Measurements from ENCODE around the gene DCAKD.
A peak's percentile ranks its signal among the peaks of the same experiment; 100 is the strongest.

DCAKD gene, protein sequence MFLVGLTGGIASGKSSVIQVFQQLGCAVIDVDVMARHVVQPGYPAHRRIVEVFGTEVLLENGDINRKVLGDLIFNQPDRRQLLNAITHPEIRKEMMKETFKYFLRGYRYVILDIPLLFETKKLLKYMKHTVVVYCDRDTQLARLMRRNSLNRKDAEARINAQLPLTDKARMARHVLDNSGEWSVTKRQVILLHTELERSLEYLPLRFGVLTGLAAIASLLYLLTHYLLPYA

DNA sequence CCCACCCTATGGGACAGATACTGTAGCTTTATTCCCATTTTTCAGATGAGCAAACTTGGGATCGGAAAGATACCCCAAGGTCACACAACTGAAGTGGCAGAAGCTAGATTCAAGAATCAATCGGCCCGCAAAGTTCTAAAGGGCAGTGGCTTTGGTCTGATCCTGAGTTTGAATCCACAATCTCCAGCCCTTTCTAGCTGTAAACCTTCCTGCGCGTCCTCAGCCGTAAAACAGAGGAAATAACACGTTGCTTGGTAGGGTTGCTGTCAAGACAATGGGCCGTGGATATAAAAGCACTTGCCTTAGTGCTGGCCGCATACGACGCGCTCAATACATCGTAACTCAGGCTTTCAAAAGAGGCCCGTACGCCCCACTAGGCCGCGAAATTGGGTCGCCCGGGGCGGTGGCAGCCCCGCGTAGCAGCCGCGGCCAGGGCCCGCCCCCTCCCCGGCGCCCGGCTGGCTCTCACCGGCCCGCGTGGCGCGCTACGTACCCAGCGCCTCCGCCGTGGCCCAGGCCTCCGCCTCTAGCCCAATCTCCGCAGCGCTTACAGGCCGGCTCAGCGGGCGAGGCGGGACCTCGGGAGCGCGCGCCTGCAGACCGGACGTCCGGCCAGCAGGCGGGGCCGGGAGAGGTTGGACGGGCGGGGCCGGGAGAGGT lies at the start of gene DCAKD:
Gene DCAKD, minus strand, starts transcription at position 573 of the 660 bp plus-strand sequence. CDS start 16,747 bp downstream, outside the sequence.
- peak within 1 kb of the TSS; percentile 77 for H3K4me3 ChIP-seq (replicated peaks; ENCODE audit: low read depth, low read length)
- DNase-seq (ENCODE audit: extremely low read depth, low read depth), result no peak
- TF ChIP-seq, protein P1, sequence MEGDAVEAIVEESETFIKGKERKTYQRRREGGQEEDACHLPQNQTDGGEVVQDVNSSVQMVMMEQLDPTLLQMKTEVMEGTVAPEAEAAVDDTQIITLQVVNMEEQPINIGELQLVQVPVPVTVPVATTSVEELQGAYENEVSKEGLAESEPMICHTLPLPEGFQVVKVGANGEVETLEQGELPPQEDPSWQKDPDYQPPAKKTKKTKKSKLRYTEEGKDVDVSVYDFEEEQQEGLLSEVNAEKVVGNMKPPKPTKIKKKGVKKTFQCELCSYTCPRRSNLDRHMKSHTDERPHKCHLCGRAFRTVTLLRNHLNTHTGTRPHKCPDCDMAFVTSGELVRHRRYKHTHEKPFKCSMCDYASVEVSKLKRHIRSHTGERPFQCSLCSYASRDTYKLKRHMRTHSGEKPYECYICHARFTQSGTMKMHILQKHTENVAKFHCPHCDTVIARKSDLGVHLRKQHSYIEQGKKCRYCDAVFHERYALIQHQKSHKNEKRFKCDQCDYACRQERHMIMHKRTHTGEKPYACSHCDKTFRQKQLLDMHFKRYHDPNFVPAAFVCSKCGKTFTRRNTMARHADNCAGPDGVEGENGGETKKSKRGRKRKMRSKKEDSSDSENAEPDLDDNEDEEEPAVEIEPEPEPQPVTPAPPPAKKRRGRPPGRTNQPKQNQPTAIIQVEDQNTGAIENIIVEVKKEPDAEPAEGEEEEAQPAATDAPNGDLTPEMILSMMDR (IDR thresholded peaks at IDR 0.05; ENCODE audit: low read depth, low read length, missing control alignments), result no peak

DNA sequence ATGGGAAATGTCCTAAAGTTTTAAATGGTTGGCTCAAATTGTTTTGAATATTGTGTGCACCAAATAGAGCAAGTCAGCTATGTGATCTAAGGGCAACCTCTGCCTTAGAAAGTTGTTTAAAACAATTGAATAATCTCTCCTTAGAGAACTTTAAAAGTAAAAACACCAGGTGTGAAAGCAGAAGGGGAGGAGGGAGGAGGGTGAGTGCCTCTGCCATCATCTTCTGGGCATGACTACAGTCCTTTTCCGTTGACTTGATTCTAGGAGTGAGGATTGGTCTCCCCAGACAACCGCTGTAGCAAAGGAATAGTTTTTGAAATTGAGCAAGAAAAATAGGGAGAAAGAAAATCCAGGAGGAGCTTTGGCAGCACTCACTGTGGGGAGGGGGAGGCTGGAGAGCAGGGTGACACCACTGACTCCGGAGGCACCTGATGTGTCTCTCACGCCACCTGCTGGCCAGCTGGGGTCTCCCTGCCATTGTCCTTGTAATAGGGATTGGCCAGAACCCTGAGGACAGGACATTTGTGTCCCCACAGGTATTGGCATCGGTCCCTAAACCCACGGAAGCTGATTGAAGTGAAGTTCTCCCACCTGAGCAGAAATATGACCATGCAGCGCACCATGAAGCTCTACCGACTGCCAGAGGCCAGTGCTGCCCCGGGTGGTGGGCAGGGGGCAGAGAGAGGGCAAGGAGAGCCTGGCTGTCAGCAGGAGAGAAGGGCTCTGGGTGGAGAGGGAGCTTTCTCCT lies 47.6 kb upstream of the DCAKD start:
- DNase-seq (ENCODE audit: extremely low read depth, low read depth), result no peak
- H3K4me3 ChIP-seq (replicated peaks; ENCODE audit: low read depth, low read length), result no peak overlapping the region
- TF ChIP-seq, protein P1 (IDR thresholded peaks at IDR 0.05; ENCODE audit: low read depth, low read length, missing control alignments), result peak; percentile 88

DNA sequence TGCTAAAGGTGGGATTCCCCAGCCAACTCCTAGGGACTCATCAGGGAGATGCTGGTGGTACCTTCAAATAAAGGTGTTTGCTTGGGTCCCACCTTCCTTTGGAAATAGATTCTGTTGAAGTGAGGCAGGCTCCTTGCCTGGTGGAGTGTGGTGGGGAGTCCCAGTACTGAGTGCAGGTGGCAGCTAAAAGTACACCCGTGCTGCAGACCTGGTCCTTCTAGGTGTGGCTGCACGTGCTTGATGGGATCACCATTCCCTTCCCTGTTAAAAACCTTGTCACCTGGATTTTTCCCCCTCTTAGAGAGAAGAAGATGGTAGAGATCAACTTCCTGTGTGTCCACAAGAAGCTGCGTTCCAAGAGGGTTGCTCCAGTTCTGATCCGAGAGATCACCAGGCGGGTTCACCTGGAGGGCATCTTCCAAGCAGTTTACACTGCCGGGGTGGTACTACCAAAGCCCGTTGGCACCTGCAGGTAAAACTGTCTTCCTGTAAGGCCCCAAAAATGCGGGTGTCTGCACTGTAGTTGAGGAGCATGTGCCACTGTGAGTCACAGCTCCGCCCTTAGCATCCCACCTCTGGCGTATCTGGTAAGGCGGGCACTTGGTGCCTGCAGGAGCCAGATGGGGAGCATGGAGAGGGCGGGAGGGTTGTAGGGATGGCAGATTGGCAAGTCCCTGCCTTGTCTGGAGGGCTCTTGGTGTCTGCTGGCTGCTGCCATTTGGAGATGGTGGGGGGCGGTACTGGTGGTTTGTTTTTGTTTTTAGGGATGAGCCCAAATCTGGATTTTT lies 46.8 kb upstream of the DCAKD start:
- TF ChIP-seq, protein P1 (IDR thresholded peaks at IDR 0.05; ENCODE audit: low read depth, low read length, missing control alignments), result no peak
- DNase-seq (ENCODE audit: extremely low read depth, low read depth), result no peak
- no peak overlapping the region for H3K4me3 ChIP-seq (replicated peaks; ENCODE audit: low read depth, low read length)

DNA sequence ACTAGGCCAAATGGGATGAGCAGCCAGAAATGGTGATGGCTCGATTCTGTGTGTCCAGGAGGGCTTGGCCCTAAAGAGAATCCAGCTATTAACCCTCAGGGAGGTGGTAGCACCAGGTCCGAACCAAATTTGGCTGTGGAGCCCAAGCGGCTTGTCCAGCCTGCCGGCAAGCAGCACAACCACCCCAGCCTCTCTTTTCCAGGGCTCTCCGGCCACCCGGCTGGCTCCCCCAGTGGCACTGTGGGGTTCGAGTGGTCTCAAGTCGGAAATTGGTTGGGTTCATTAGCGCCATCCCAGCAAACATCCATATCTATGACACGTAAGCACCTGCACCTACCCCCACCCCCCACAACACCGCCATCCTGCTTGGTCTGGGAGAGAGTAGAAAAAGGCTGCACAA lies 45.5 kb upstream of the DCAKD start:
- no peak overlapping the region for H3K4me3 ChIP-seq (replicated peaks; ENCODE audit: low read depth, low read length)
- TF ChIP-seq, protein P1 (IDR thresholded peaks at IDR 0.05; ENCODE audit: low read depth, low read length, missing control alignments), result no peak
- DNase-seq (ENCODE audit: extremely low read depth, low read depth), result no peak

DNA sequence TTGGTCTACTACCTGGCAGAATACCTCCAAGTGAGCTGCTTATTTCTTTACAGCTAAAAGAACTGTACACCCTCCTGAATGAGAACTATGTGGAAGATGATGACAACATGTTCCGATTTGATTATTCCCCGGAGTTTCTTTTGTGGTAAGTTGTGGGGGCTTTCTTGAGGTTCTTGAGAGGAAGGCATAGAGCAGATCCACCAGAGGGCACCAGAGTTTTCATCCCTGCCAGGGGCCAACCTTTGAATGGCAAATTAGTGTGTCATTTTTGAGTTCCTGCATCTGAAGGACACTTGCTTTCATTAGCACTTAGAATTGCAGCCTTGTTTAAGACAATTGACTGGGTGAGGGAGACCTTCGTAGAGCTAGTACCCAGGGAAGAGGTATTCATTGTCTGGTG lies 44.7 kb upstream of the DCAKD start:
- DNase-seq (ENCODE audit: extremely low read depth, low read depth), result no peak

More for the DNA sequence above, 44.7 kb upstream of the DCAKD start:
- TF ChIP-seq, protein P1 (IDR thresholded peaks at IDR 0.05; ENCODE audit: low read depth, low read length, missing control alignments), result peak; percentile 66
- H3K4me3 ChIP-seq (replicated peaks; ENCODE audit: low read depth, low read length), result no peak overlapping the region
